IPS-18a (cell line): ENCODE results near the gene CHST9.
A peak's percentile ranks its signal among the peaks of the same experiment; 100 is the strongest.

Experiments
- H3K27ac ChIP-seq: one replicate; pipeline ENCODE4 v1.5.1; 2013; ENCODE audit warnings: low read length
- H3K27me3 ChIP-seq: one replicate; pipeline ENCODE4 v1.6.1; 2013; ENCODE audit warnings: mild to moderate bottlenecking, low read length; ENCODE audit not compliant: control insufficient read depth, insufficient read depth
- H3K36me3 ChIP-seq: one replicate; pipeline ENCODE4 v1.6.1; 2013; ENCODE audit warnings: low read depth, low read length; ENCODE audit not compliant: control insufficient read depth
- H3K4me1 ChIP-seq: one replicate; pipeline ENCODE4 v1.6.1; 2013; ENCODE audit warnings: low read depth, low read length; ENCODE audit not compliant: control insufficient read depth
- H3K4me3 ChIP-seq: one replicate; pipeline ENCODE4 v1.5.1; 2013; ENCODE audit warnings: low read length
- H3K9ac ChIP-seq: one replicate; pipeline ENCODE4 v1.6.1; 2013; ENCODE audit warnings: mild to moderate bottlenecking, low read length, moderate library complexity
- H3K9me3 ChIP-seq: one replicate; pipeline ENCODE4 v1.6.1; 2013; ENCODE audit warnings: low read depth, low read length; ENCODE audit not compliant: control insufficient read depth

The CHST9 gene

DNA sequence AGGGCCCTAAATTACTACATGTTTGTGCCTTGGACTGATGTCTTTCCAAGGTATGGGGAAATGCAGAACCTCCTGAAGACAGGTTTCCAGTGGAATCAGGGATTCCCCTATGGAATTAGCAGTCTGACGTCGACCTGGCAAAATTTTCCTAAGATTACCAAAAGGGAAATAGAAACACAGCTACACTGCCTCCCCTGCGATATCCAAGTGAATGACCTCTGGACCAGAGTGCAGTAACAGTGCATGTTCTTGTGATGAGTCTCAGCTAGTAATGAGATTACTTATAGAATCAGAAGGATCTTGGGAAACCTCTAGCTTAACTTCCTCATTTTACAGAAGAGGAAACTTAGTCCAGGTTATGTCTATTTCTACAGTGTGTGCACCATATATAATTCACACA is 21.3 kb upstream of the CHST9 start:
- Histone ChIP-seq H3K4me3 (no peak overlapping the region), H3K27me3 (no peaks in the 10 kb centered on the region), H3K9ac (no peak overlapping the region), H3K27ac (no peak overlapping the region), H3K36me3 (no peaks in the 10 kb centered on the region), H3K4me1 (no peaks in the 10 kb centered on the region), H3K9me3 (no peaks in the 10 kb centered on the region)

DNA sequence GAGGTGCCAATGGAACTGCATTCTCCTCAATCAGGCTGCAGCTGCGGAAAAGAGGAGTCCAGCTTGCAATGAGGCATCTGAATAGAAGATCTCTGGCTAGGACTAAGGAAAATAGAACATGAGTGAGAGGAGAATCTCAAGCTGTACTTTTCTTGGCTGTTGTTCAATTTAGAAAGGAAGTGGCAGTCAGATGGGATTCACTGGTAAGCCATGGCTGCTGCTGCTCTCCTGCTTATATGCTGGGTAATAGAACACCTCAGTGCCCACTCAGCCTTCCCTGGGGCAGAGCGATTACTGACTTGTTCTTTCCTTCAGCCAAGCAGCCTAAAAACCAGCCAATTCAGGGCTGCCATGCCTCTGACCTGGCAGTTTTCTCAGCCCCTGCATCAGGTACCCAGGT is 17.6 kb upstream of the CHST9 start:
- no peaks in the 10 kb centered on the region for H3K4me1 ChIP-seq

DNA sequence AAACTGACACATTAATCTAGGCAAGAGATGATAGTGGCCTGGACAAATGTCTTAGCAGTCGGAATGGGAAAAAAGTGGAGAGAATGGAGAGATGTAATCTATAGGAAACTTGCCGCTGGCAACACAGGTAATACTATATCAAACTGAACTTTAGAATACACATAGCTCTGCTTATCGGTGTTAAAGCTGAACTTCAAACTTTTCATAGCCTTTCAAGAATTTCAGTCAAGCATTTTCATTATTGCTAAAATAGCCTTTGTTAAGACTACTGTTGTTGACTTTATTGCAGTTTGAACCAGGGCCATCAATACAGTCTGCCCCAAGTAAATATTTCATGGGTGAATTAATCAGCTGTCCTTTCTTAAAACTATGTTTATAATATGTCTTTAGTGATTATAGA is 12.9 kb upstream of the CHST9 start:
- H3K27ac ChIP-seq = no peak overlapping the region
- H3K4me3 ChIP-seq = no peak overlapping the region
- H3K9me3 ChIP-seq = no peaks in the 10 kb centered on the region
- no peaks in the 10 kb centered on the region for H3K36me3 ChIP-seq
- H3K27me3 ChIP-seq = no peaks in the 10 kb centered on the region
- H3K4me1 ChIP-seq = no peaks in the 10 kb centered on the region
- H3K9ac ChIP-seq = no peak overlapping the region

More for the DNA sequence above, 17.6 kb upstream of the CHST9 start:
- Histone ChIP-seq H3K27ac (no peak overlapping the region), H3K4me3 (no peak overlapping the region), H3K9me3 (no peaks in the 10 kb centered on the region), H3K36me3 (no peaks in the 10 kb centered on the region), H3K9ac (no peak overlapping the region), H3K27me3 (no peaks in the 10 kb centered on the region)

GRCh38 chr18:27188309-27188708 is 3.2 kb upstream of the CHST9 start:
- no peaks in the 10 kb centered on the region for H3K36me3 ChIP-seq
- no peaks in the 10 kb centered on the region for H3K9me3 ChIP-seq
- no peaks in the 10 kb centered on the region for H3K4me1 ChIP-seq
- no peak overlapping the region for H3K4me3 ChIP-seq
- no peak overlapping the region for H3K9ac ChIP-seq
- no peak overlapping the region for H3K27ac ChIP-seq
- H3K27me3 ChIP-seq = peaks cover 31% of the 10 kb centered on the region

GRCh38 chr18:27185897-27186296 is 789 bp upstream of the CHST9 start:
- Histone ChIP-seq H3K4me3 (peak overlapping the region; percentile 74), H3K9me3 (no peaks in the 10 kb centered on the region), H3K9ac (peak overlapping the region; percentile 43), H3K27ac (no peak overlapping the region), H3K36me3 (no peaks in the 10 kb centered on the region), H3K4me1 (peaks cover 7% of the 10 kb centered on the region), H3K27me3 (peaks cover 31% of the 10 kb centered on the region)

DNA sequence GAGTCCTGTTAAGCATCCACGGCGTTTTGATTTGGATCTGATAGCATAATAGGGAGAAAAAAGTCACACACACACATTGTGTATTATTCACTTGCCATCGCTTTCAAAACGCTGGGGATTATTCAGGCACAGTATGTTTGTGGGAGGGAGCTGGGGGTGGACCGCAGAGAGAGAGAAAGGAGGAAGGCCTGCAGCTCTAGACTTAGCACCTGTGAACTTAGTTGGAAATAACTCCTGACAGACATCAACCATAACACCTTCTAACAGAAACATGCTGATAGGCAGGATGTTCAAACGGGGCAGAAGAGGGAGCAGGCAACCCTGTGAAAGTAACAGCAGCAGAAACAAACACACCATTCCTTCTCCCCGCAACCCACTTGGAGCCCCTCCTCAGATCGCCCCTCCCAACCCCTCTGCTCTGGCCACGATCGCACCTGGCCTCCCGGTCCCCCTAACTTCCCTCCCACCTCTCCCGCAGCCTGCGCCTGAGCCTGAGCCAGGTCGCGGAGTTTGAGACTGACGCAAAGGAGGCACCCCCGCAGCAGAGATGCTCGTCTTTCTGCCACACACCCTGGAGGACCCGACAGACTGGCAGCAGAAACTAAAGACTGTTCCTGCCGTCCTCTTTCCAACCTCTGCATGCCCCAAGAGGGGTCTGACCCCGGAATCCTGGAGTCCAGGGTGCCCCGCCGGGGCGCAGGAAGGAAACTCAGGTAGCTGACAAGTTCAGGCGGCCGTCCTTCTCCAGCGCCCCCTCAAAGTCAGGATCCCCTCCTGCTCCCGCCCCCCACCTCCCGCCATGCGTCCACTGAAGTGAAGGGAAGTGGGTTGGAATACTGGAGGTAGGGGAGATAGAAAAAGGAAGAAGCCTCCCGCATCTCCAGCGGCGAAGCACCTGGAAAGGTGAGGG is 738 bp downstream of the CHST9 start:
- peak overlapping the region; percentile 76 for H3K4me3 ChIP-seq
- peak overlapping the region; percentile 17 for H3K9ac ChIP-seq
- no peaks in the 10 kb centered on the region for H3K9me3 ChIP-seq
- H3K36me3 ChIP-seq = no peaks in the 10 kb centered on the region
- peaks cover 7% of the 10 kb centered on the region for H3K4me1 ChIP-seq
- H3K27me3 ChIP-seq = peaks cover 31% of the 10 kb centered on the region
- H3K27ac ChIP-seq = no peak overlapping the region

- H3K4me1 ChIP-seq = peaks cover 16% of the 10 kb centered on the region
- H3K9ac ChIP-seq = no peak overlapping the region
- no peak overlapping the region for H3K4me3 ChIP-seq
- peaks cover 25% of the 10 kb centered on the region for H3K27me3 ChIP-seq
- no peaks in the 10 kb centered on the region for H3K36me3 ChIP-seq
- no peaks in the 10 kb centered on the region for H3K9me3 ChIP-seq
- no peak overlapping the region for H3K27ac ChIP-seq
These were observed 3.4 kb downstream of the CHST9 start for GRCh38 chr18:27181726-27182125.

DNA sequence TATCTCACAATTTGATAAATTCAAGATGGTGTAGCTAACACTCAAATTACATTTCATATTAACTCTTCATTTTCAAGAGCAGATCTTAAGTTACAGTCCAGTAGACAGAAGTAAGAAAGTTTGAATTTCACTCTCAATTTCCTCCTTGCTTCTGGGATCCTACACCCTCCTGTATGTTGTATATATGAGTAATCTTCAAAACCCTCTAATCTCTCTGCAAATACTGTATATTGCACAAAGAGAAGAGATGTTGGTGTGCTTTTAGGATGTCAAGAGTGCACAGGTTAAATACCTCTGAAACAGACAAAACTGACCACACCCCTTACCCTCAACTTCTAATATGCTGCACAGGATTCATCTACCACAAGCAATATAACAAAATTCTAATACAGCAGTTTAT is 6.7 kb downstream of the CHST9 start:
- Histone ChIP-seq H3K27me3 (no peaks in the 10 kb centered on the region), H3K36me3 (no peaks in the 10 kb centered on the region), H3K9ac (no peak overlapping the region), H3K9me3 (no peaks in the 10 kb centered on the region), H3K27ac (no peak overlapping the region), H3K4me3 (no peak overlapping the region), H3K4me1 (peaks cover 32% of the 10 kb centered on the region)

DNA sequence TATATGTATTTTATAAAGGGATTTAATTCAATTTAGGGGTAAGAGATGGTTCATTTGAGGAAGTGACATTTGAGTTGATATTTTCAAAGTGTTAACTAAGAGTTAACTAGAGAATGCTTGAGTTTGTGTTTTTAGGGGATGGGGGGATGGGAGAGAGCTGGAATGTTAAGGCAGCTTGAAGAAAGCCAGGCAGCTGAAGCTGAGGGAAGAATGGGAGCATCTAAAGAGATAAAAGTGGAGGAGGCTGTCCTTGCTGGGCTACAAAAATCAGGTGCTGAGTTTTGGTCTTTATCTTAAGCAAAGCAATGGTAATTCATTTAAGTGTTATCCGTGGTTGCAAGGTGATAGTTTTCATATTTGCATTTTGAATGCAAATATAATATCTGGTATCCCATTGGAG is 9.2 kb downstream of the CHST9 start:
- Histone ChIP-seq H3K9me3 (no peaks in the 10 kb centered on the region), H3K36me3 (no peaks in the 10 kb centered on the region), H3K4me3 (peak overlapping the region; percentile 36), H3K9ac (no peak overlapping the region), H3K27me3 (no peaks in the 10 kb centered on the region), H3K27ac (no peak overlapping the region), H3K4me1 (peaks cover 25% of the 10 kb centered on the region)

GRCh38 chr18:27175245-27175644 is 9.9 kb downstream of the CHST9 start:
- Histone ChIP-seq H3K27me3 (no peaks in the 10 kb centered on the region), H3K4me1 (peaks cover 25% of the 10 kb centered on the region), H3K27ac (no peak overlapping the region), H3K36me3 (no peaks in the 10 kb centered on the region), H3K9me3 (no peaks in the 10 kb centered on the region), H3K9ac (no peak overlapping the region), H3K4me3 (no peak overlapping the region)

- no peak overlapping the region for H3K4me3 ChIP-seq
- H3K4me1 ChIP-seq = peaks cover 17% of the 10 kb centered on the region
- no peaks in the 10 kb centered on the region for H3K9me3 ChIP-seq
- no peaks in the 10 kb centered on the region for H3K36me3 ChIP-seq
- H3K27me3 ChIP-seq = no peaks in the 10 kb centered on the region
- no peak overlapping the region for H3K27ac ChIP-seq
- H3K9ac ChIP-seq = no peak overlapping the region
These were observed 13.1 kb downstream of the CHST9 start for GRCh38 chr18:27171993-27172392.

GRCh38 chr18:27165412-27165811 is 19.7 kb downstream of the CHST9 start:
- Histone ChIP-seq H3K9me3 (no peaks in the 10 kb centered on the region), H3K36me3 (no peaks in the 10 kb centered on the region), H3K4me1 (no peaks in the 10 kb centered on the region), H3K9ac (no peak overlapping the region), H3K4me3 (no peak overlapping the region), H3K27me3 (no peaks in the 10 kb centered on the region), H3K27ac (no peak overlapping the region)
